Skeletal muscle tissue (tissue), 4 donors: ENCODE data around the gene SCD5. TPM values are rescaled to one million over a fixed set of nuclear protein-coding genes. Genes with fewer than 3 reads are reported as not detected.
"Not testable (repeated sequence)": the region's sequence is repeated elsewhere in the genome, so short reads cannot be mapped to it uniquely, and the experiment has no call there.

Source experiments
- H3K27ac ChIP-seq: one replicate; pipeline ENCODE4 v1.7.0; 2013; ENCODE audit warnings: mild to moderate bottlenecking, low read depth, low read length, inconsistent platforms
- H3K27me3 ChIP-seq, 3 donors: one replicate each; pipeline ENCODE4 v1.7.0; 2013; ENCODE audit warnings: low read length in 3 of 3; ENCODE audit not compliant: control insufficient read depth in 3 of 3, insufficient read depth in 3 of 3
- H3K36me3 ChIP-seq, 3 donors: one replicate each; pipeline ENCODE4 v1.7.0; 2013; ENCODE audit warnings: low read length in 3 of 3; ENCODE audit not compliant: control insufficient read depth in 3 of 3, insufficient read depth in 3 of 3
- H3K4me1 ChIP-seq, 3 donors: one replicate each; pipeline ENCODE4 v1.7.0; 2013; ENCODE audit warnings: low read length in 3 of 3, mild to moderate bottlenecking in 3 of 3; ENCODE audit not compliant: control insufficient read depth in 3 of 3, insufficient read depth in 3 of 3
- H3K4me3 ChIP-seq, 3 donors: one replicate each; pipeline ENCODE4 v1.7.0; 2013; ENCODE audit warnings: low read length in 3 of 3
- H3K9ac ChIP-seq, 3 donors: one replicate each; pipeline ENCODE4 v1.7.0; 2013; ENCODE audit warnings: low read length in 3 of 3, mild to moderate bottlenecking in 3 of 3, moderate library complexity in 2 of 3, low read depth in 1 of 3
- H3K9me3 ChIP-seq, 3 donors: one replicate each; pipeline ENCODE4 v1.7.0; 2013; ENCODE audit warnings: low read length in 3 of 3; ENCODE audit not compliant: control insufficient read depth in 3 of 3
- total RNA-seq: library from RNA; depleted of rRNA; stranded (reverse); fragments of >200 nt; gene quantifications from one replicate; pipeline ENCODE4 v1.2.3, GENCODE V29; 2014
- donor health status: Osteomylitis.

SCD5 gene
- total RNA-seq, 1 donor from 2014 or later: 9.4 TPM

GRCh38 chr4:82816874-82817273 is 18.3 kb upstream of the SCD5 start:
- not testable (repeated sequence) for H3K27ac ChIP-seq, H3K9me3 ChIP-seq, H3K27me3 ChIP-seq, H3K9ac ChIP-seq, H3K4me3 ChIP-seq, H3K4me1 ChIP-seq
- peaks cover 12 to 31% (median 28%) of the 10 kb centered on the region in 3 donors for H3K36me3 ChIP-seq

GRCh38 chr4:82814034-82814433 is 15.4 kb upstream of the SCD5 start:
- H3K36me3 ChIP-seq: peaks cover 4 to 15% (median 10%) of the 10 kb centered on the region in 3 donors
- H3K9ac ChIP-seq: no peak overlapping the region
- H3K4me3 ChIP-seq: no peak overlapping the region

GRCh38 chr4:82811838-82812341 is 13.3 kb upstream of the SCD5 start:
- H3K9ac ChIP-seq: no peak overlapping the region
- H3K36me3 ChIP-seq: no peaks in the 10 kb centered on the region
- no peak overlapping the region for H3K4me3 ChIP-seq
- no peaks in the 10 kb centered on the region for H3K4me1 ChIP-seq
- no peak overlapping the region for H3K27ac ChIP-seq
- no peaks in the 10 kb centered on the region for H3K9me3 ChIP-seq
- no peaks in the 10 kb centered on the region for H3K27me3 ChIP-seq

More at GRCh38 chr4:82814034-82814433, 15.4 kb upstream of the SCD5 start:
- H3K9me3 ChIP-seq: no peaks in the 10 kb centered on the region
- no peaks in the 10 kb centered on the region for H3K27me3 ChIP-seq
- no peak overlapping the region for H3K27ac ChIP-seq
- no peaks in the 10 kb centered on the region for H3K4me1 ChIP-seq

- H3K9ac ChIP-seq: no peak overlapping the region
- H3K27ac ChIP-seq: no peak overlapping the region
- no peaks in the 10 kb centered on the region for H3K9me3 ChIP-seq
- H3K4me1 ChIP-seq: no peaks in the 10 kb centered on the region
- H3K27me3 ChIP-seq: no peaks in the 10 kb centered on the region
- H3K4me3 ChIP-seq: no peak overlapping the region
- H3K36me3 ChIP-seq: no peaks in the 10 kb centered on the region
Observed at GRCh38 chr4:82811392-82811791, 12.8 kb upstream of the SCD5 start.

- H3K9ac ChIP-seq: no peak overlapping the region
- H3K27ac ChIP-seq: no peak overlapping the region
- no peaks in the 10 kb centered on the region for H3K27me3 ChIP-seq
- no peaks in the 10 kb centered on the region for H3K4me1 ChIP-seq
- H3K4me3 ChIP-seq: no peak overlapping the region
- no peaks in the 10 kb centered on the region for H3K36me3 ChIP-seq
- no peaks in the 10 kb centered on the region for H3K9me3 ChIP-seq
Observed at GRCh38 chr4:82810176-82810575, 11.6 kb upstream of the SCD5 start.

- Histone ChIP-seq H3K9ac (no peak overlapping the region), H3K27ac (no peak overlapping the region), H3K9me3 (no peaks in the 10 kb centered on the region), H3K4me3 (no peak overlapping the region), H3K4me1 (no peaks in the 10 kb centered on the region), H3K36me3 (no peaks in the 10 kb centered on the region), H3K27me3 (peaks cover 0 to 2% (median 0%) of the 10 kb centered on the region in 3 donors)
Observed at GRCh38 chr4:82809619-82810018, 11.0 kb upstream of the SCD5 start.

- Histone ChIP-seq H3K27ac (no peak overlapping the region), H3K4me1 (peaks cover 6 to 9% (median 8%) of the 10 kb centered on the region in 3 donors), H3K4me3 (no peak overlapping the region), H3K9me3 (no peaks in the 10 kb centered on the region), H3K27me3 (peaks cover 4 to 19% (median 16%) of the 10 kb centered on the region in 3 donors), H3K36me3 (no peaks in the 10 kb centered on the region), H3K9ac (no peak overlapping the region)
Observed at GRCh38 chr4:82803746-82804145, 5.2 kb upstream of the SCD5 start.

GRCh38 chr4:82802911-82803310 is 4.3 kb upstream of the SCD5 start:
- H3K4me3 ChIP-seq: no peak overlapping the region
- H3K4me1 ChIP-seq: peaks cover 6 to 12% (median 8%) of the 10 kb centered on the region in 3 donors
- no peaks in the 10 kb centered on the region for H3K9me3 ChIP-seq
- H3K9ac ChIP-seq: no peak overlapping the region
- H3K36me3 ChIP-seq: no peaks in the 10 kb centered on the region
- H3K27ac ChIP-seq: no peak overlapping the region
- peaks cover 4 to 22% (median 16%) of the 10 kb centered on the region in 3 donors for H3K27me3 ChIP-seq

GRCh38 chr4:82801910-82802521 is 3.4 kb upstream of the SCD5 start:
- Histone ChIP-seq H3K27ac (no peak overlapping the region), H3K4me1 (peaks cover 10 to 20% (median 16%) of the 10 kb centered on the region in 3 donors), H3K36me3 (no peaks in the 10 kb centered on the region), H3K9ac (no peak overlapping the region), H3K9me3 (no peaks in the 10 kb centered on the region), H3K4me3 (no peak overlapping the region), H3K27me3 (peaks cover 4 to 30% (median 23%) of the 10 kb centered on the region in 3 donors)

GRCh38 chr4:82799006-82799881 is 648 bp upstream of the SCD5 start:
- Histone ChIP-seq H3K27ac (no peak overlapping the region), H3K27me3 (peaks cover 4 to 28% (median 23%) of the 10 kb centered on the region in 3 donors), H3K4me3 (peak overlapping the region; percentile 68 to 72 (median 71)), H3K9me3 (no peaks in the 10 kb centered on the region), H3K4me1 (peaks cover 10 to 20% (median 19%) of the 10 kb centered on the region in 3 donors), H3K9ac (peak overlapping the region; percentile 38 to 62 (median 51)), H3K36me3 (no peaks in the 10 kb centered on the region)
